OCI-M1 (cell line): ENCODE data around the gene FAM43B.
A peak's percentile ranks its signal among the peaks of the same experiment; 100 is the strongest.

Experiments used
- DNase-seq: peaks from one replicate; lab custom pipeline; 2025; lab: John Stamatoyannopoulos, UW

The FAM43B gene

GRCh38 chr1:20593756-20594155 is 41.4 kb downstream of the FAM43B start:
- DNase-seq = no peak

- DNase-seq = no peak
Measured at GRCh38 chr1:20594746-20595145, 42.4 kb downstream of the FAM43B start.

- DNase-seq = no peak
Measured at GRCh38 chr1:20596106-20596505, 43.7 kb downstream of the FAM43B start.

DNA sequence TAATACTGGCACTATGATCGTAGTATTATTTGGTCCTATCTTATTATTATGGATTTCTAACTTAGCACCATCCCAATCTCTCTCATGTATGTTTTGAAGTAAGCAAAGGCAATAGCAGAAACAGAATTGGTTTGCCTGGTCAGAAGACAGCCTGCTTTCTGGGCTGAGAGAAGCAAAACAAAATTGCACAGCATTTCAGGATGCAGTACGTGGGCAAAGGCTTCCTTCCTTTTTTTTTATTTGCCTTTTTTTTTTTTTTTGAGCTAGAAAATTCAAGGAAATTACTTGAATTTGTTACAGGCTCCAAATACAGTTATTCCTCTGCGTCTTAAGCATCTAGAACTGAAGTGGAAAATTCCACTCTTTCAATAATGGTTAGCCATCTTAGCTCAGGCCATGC is 45.3 kb downstream of the FAM43B start:
- DNase-seq = no peak

DNA sequence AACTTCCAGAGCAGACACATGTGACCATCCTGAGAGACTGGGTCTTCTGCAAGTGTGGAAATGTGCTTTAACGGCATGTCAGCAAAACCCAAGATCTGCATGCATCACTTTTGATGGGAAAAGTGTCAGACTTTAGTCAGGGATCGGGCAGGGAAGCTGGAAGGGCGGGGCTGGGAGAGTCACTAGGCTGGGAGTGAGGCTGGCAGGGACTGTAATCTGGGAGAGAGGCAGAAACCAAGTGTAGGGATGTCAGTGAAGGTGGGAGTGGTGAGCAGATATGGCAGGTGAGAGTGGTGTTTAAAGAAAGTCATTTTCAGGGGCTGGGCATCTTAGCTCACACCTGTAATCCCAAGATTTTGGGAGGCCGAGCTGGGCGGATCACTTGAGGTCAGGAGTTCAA is 47.8 kb downstream of the FAM43B start:
- no peak for DNase-seq

DNA sequence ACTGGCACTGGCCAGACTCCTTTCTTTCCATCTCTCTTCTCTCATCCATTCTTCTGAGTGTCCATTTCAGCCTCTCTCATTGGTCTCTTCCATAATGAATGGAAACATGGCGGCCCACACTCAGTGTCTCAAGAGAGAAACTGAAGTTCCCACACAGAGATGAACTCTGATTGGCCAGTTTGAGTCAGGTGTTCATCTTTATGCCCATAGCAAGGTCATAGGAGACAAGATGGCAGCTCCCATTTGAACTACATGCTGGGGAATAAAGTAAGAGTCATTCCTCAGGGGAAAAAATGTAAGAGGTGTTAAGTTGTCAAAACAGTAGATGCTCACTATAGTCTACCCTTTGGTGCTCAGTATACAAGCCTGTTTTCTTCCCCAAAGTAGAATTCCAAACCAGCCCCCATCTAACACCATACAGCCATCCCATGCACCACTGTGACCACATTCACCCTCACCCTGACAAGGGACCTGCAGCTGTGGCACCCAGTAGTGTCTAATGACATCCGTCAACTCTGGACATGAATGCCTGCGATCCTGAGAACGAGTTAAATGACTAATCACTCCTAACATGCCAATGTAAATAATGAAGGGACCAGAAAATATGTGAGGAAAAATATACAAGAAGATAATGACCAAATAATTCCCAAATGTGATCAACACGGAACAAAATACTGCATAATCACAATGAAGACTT is 48.9 kb downstream of the FAM43B start:
- peak; percentile 48 for DNase-seq

- no peak for DNase-seq
Measured at GRCh38 chr1:20602851-20603450, 50.6 kb downstream of the FAM43B start.

DNA sequence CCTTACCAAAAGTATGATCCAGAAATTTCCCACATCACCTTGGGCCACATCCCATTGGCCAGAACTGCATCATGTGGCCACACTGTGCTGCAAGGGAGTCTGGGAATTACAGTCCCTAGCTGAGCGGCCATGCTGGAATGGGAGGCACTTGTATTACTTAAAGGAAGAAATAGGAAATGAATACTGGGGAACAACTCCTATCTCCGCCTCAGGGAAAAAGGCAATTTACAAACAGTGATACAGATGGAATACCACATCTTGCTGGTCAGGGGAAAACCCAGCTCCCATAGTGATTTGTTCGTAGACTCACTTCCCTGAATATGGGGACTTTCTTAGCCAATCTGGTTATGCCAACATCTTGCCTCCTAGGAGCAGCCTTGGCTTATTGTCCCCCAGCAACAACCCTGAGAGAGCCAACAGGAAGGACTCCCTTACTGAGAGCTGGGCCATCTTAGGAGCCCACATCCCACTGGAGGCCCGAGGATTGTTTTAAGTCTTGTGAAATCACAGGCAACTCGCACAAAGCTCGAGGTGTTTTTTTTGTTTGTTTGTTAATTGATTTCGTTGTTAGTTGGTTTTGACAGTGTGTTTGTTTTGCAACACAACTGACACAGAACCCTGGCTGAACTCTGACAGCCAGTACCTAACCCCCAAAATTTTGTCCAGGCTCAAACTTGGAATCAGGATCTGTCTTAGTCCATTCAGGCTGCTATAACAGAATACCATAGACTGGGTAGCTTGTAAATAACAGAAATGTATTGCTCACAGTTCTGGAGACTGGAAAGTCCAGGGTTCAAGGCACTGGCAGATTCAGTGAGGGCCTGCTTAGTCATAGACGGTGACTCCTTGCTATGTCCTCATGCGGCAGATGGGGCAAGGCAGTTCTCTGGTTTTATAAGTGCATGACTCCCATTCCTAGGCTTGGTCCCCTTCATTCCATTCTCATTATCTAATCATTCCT is 51.4 kb downstream of the FAM43B start:
- no peak for DNase-seq
